ENCODE results near the gene RCBTB2. TPM values are rescaled to one million over a fixed set of nuclear protein-coding genes. Genes with fewer than 3 reads are reported as not detected.

Gene RCBTB2
- polyA plus RNA-seq, 3 donors: 55.5 to 100 (median 64.4) TPM

DNA sequence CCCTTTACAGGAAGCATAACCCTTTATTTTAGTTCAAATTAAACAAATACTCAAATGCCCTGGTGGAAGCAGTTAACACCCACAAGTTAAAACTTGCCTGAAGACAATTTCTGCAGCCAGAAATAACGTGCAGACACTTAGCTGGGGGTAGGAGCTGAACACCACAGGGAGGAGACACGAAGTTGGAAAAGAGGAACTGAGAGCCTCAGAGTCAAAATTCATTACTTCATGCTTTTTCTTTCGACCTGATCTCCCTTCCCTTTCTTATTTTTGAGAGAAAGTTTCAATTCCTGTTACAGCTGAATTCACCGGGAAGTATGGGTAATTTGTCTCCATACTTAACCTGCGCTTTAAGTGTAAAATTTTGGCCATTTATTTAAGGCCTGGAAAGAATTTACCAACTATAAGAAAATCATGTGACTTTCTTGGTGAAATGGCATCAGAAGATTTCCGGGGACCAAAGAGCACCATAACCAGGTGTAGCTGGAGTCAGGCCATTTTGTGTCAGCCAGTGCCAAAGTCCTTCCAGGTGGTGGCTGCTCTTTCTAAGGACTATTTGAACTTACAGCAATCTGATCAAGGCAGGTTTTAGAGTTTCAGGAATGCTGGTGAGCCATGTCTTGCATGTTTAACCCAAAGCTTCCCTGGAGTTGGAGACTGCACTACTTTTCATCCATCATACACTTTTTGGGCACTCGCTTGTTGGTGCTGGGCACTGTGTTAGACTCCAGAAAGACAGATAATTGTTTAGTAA, 46.5 kb upstream of the RCBTB2 start:
- Histone ChIP-seq H3K4me3 (replicated peaks in 1 of 3; ENCODE audit: low read depth in 2 of 3, low read length in 3 of 3) (peak overlapping the region in 1 of 3 experiments; percentile 27), H3K27ac (ENCODE audit: low read depth in 1 of 2, low read length in 2 of 2) (peak overlapping the region; percentile 68 to 96), H3K4me2 (replicated peaks; ENCODE audit: extremely low read depth, low read length, poor library complexity, severe bottlenecking) (peak overlapping the region; percentile 38), H3K79me2 (ENCODE audit: insufficient read depth, low read length) (no peaks in the 10 kb centered on the region), H3K27me3 (ENCODE audit: control insufficient read depth in 2 of 2, insufficient read depth in 2 of 2, low read length in 2 of 2) (no peaks in the 10 kb centered on the region), H3K4me1 (ENCODE audit: control insufficient read depth in 1 of 2, insufficient read depth in 2 of 2, low read length in 2 of 2) (peaks cover 63% of the 10 kb centered on the region in 2 donors), H4K20me1 (ENCODE audit: insufficient read depth, low read length) (no peaks in the 10 kb centered on the region), H3K36me3 (replicated peaks in 1 of 2; ENCODE audit: control insufficient read depth in 1 of 2, insufficient read depth in 2 of 2, low read length in 2 of 2) (no peaks in the 10 kb centered on the region), H3K9ac (ENCODE audit: insufficient read depth, low read length, poor library complexity, severe bottlenecking) (peak overlapping the region; percentile 67), H3K9me3 (replicated peaks in 1 of 2; ENCODE audit: control insufficient read depth in 1 of 2, insufficient read depth in 1 of 2, low read length in 2 of 2) (no peaks in the 10 kb centered on the region), H2AFZ (ENCODE audit: insufficient read depth, low read depth, low read length, poor library complexity, severe bottlenecking) (no peak overlapping the region)
- H3K36me3 Mint-ChIP-seq: peaks cover 0 to 2% of the 10 kb centered on the region in 2 donors
- peaks cover 0 to 3% (median 0%) of the 10 kb centered on the region in 3 donors for H3K27me3 Mint-ChIP-seq (ENCODE audit: low read depth in 3 of 3)
- WGBS (ENCODE audit: insufficient coverage): 0% methylated on average over 1 of the region's 7 CpGs
- intact Hi-C loops (cut with micrococcal nuclease): loop anchor here (5.0 to 10.0 kb wide), 5 partner anchors 47 to 435 kb away; partner anchors contain the start of gene RCBTB2 (in 1 of the 2)
- peak overlapping the region; percentile 87 to 96 (median 94) for H3K27ac Mint-ChIP-seq
- TF ChIP-seq, protein P1, sequence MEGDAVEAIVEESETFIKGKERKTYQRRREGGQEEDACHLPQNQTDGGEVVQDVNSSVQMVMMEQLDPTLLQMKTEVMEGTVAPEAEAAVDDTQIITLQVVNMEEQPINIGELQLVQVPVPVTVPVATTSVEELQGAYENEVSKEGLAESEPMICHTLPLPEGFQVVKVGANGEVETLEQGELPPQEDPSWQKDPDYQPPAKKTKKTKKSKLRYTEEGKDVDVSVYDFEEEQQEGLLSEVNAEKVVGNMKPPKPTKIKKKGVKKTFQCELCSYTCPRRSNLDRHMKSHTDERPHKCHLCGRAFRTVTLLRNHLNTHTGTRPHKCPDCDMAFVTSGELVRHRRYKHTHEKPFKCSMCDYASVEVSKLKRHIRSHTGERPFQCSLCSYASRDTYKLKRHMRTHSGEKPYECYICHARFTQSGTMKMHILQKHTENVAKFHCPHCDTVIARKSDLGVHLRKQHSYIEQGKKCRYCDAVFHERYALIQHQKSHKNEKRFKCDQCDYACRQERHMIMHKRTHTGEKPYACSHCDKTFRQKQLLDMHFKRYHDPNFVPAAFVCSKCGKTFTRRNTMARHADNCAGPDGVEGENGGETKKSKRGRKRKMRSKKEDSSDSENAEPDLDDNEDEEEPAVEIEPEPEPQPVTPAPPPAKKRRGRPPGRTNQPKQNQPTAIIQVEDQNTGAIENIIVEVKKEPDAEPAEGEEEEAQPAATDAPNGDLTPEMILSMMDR (IDR thresholded peaks at IDR 0.05): no peak
- H3K9me3 Mint-ChIP-seq: no peaks in the 10 kb centered on the region
- peak overlapping the region in 1 of 2 donors; percentile 57 for H3K4me3 Mint-ChIP-seq
- H3K4me1 Mint-ChIP-seq: peaks cover 58% of the 10 kb centered on the region
- DNase-seq: peak; percentile 85 to 94 (median 87)

DNA sequence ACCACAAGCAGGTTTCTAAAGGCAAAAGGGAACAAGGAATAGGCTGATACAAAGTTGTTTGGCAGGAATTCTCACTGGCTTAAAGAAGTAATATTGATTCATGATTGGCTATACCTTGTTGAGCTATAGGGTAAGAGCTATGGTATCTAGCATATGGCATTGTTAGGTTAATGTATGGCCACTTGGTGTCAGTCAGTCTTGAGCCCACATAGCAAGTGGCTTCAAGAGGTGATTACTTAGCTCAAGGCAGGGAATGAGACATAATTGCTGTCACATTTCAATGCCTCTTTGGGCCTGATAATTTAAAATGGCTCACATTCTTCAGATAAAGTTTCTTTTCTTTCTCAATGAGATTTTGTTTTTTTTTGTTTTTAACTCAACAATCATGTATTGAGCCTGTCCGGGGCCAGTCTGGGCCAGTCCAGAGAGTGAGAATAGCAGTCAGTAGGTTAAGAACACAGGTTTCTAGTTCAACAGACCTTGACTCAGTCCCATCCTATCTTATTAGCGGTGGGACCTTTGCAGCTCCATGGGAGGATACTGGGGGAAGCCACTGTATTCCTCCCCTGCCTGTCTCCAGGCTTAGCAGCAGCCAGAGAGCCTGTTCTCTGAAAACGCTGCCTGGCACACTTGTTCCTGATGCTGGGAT, 45.8 kb upstream of the RCBTB2 start:
- no peaks in the 10 kb centered on the region for H3K79me2 ChIP-seq (ENCODE audit: insufficient read depth, low read length)
- H3K9me3 ChIP-seq (replicated peaks in 1 of 2; ENCODE audit: control insufficient read depth in 1 of 2, insufficient read depth in 1 of 2, low read length in 2 of 2): no peaks in the 10 kb centered on the region
- peaks cover 70% of the 10 kb centered on the region in 2 donors for H3K4me1 ChIP-seq (ENCODE audit: control insufficient read depth in 1 of 2, insufficient read depth in 2 of 2, low read length in 2 of 2)
- H3K36me3 ChIP-seq (replicated peaks in 1 of 2; ENCODE audit: control insufficient read depth in 1 of 2, insufficient read depth in 2 of 2, low read length in 2 of 2): no peaks in the 10 kb centered on the region
- peaks cover 0 to 3% (median 0%) of the 10 kb centered on the region in 7 donors for H3K9me3 Mint-ChIP-seq
- peak overlapping the region; percentile 64 to 96 for H3K27ac ChIP-seq (ENCODE audit: low read depth in 1 of 2, low read length in 2 of 2)
- peaks cover 0 to 2% of the 10 kb centered on the region in 2 donors for H3K36me3 Mint-ChIP-seq
- TF ChIP-seq, protein P1 (IDR thresholded peaks at IDR 0.05): no peak
- no peak overlapping the region for H2AFZ ChIP-seq (ENCODE audit: insufficient read depth, low read depth, low read length, poor library complexity, severe bottlenecking)
- intact Hi-C loops (cut with micrococcal nuclease): loop anchor here (5.0 to 10.0 kb wide), 5 partner anchors 46 to 434 kb away; partner anchors contain the start of gene RCBTB2 (in 1 of the 2)
- peaks cover 64% of the 10 kb centered on the region for H3K4me1 Mint-ChIP-seq
- peak in 1 of 3 donors; percentile 15 for DNase-seq
- no peak overlapping the region for H3K4me3 ChIP-seq (replicated peaks in 1 of 3; ENCODE audit: low read depth in 2 of 3, low read length in 3 of 3)
- H3K27ac Mint-ChIP-seq: peak overlapping the region; percentile 87 to 96 (median 94)
- WGBS (ENCODE audit: insufficient coverage): 0% methylated on average over 1 of the region's 3 CpGs
- H4K20me1 ChIP-seq (ENCODE audit: insufficient read depth, low read length): no peaks in the 10 kb centered on the region
- peak overlapping the region; percentile 67 for H3K9ac ChIP-seq (ENCODE audit: insufficient read depth, low read length, poor library complexity, severe bottlenecking)
- no peaks in the 10 kb centered on the region for H3K27me3 ChIP-seq (ENCODE audit: control insufficient read depth in 2 of 2, insufficient read depth in 2 of 2, low read length in 2 of 2)
- peak overlapping the region; percentile 38 for H3K4me2 ChIP-seq (replicated peaks; ENCODE audit: extremely low read depth, low read length, poor library complexity, severe bottlenecking)
- peak overlapping the region in 1 of 2 donors; percentile 57 for H3K4me3 Mint-ChIP-seq
- peaks cover 0 to 3% (median 0%) of the 10 kb centered on the region in 3 donors for H3K27me3 Mint-ChIP-seq (ENCODE audit: low read depth in 3 of 3)
